ENCODE measurements around the gene MYF6. TPM values are rescaled to one million over a fixed set of nuclear protein-coding genes. Genes with fewer than 3 reads are reported as not detected.

MYF6 gene
- total RNA-seq, 1 donor from 2014 or later, result 1.4 TPM

GRCh38 chr12:80716696-80717469, 9.4 kb downstream of the MYF6 start, which contains the start of gene MYF5:
Gene MYF5, plus strand, starts transcription at chr12:80716912. Its CDS starts 152 bp downstream, at chr12:80717064.
- H3K36me3 Mint-ChIP-seq, result no peaks in the 10 kb centered on the region
- peaks cover 46% of the 10 kb centered on the region for H3K27me3 Mint-ChIP-seq
- peaks cover 23% of the 10 kb centered on the region for H3K4me1 Mint-ChIP-seq (ENCODE audit: unreplicated experiment)
- no peak for DNase-seq (ENCODE audit: extremely low spot score, unreplicated experiment)
- peaks cover 5% of the 10 kb centered on the region for H3K9me3 Mint-ChIP-seq
- no peak within 1 kb of the TSS for H3K27ac Mint-ChIP-seq
- TF ChIP-seq, protein P1, sequence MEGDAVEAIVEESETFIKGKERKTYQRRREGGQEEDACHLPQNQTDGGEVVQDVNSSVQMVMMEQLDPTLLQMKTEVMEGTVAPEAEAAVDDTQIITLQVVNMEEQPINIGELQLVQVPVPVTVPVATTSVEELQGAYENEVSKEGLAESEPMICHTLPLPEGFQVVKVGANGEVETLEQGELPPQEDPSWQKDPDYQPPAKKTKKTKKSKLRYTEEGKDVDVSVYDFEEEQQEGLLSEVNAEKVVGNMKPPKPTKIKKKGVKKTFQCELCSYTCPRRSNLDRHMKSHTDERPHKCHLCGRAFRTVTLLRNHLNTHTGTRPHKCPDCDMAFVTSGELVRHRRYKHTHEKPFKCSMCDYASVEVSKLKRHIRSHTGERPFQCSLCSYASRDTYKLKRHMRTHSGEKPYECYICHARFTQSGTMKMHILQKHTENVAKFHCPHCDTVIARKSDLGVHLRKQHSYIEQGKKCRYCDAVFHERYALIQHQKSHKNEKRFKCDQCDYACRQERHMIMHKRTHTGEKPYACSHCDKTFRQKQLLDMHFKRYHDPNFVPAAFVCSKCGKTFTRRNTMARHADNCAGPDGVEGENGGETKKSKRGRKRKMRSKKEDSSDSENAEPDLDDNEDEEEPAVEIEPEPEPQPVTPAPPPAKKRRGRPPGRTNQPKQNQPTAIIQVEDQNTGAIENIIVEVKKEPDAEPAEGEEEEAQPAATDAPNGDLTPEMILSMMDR (conservative IDR thresholded peaks at IDR 0.05), result no peak
- H3K4me3 Mint-ChIP-seq, result no peak within 1 kb of the TSS

DNA sequence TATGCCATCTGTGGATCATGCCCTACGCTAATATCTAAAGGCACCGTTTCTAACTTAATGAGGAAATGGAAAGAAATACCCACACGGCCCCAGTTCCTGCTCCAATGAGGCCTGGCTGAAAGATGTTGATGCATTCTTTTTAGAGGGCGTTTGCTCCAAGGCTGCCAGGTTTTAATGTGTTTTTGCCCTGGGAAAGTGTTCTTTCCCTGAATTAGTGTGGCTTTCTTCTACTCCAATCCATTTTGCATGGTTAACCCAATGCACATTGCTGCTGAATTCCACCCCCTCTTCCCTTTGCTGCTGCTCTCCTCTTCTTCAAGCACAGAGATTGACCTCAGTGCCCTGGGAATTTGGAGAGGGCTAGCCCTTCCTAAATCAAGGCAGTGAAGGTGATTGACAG, 10.4 kb downstream of the MYF6 start:
- no peak overlapping the region for H3K27ac Mint-ChIP-seq
- peaks cover 19% of the 10 kb centered on the region for H3K4me1 Mint-ChIP-seq (ENCODE audit: unreplicated experiment)
- peaks cover 5% of the 10 kb centered on the region for H3K9me3 Mint-ChIP-seq
- peaks cover 42% of the 10 kb centered on the region for H3K27me3 Mint-ChIP-seq
- no peaks in the 10 kb centered on the region for H3K36me3 Mint-ChIP-seq
- H3K4me3 Mint-ChIP-seq, result no peak overlapping the region
- TF ChIP-seq, protein P1 (conservative IDR thresholded peaks at IDR 0.05), result no peak
- no peak for DNase-seq (ENCODE audit: extremely low spot score, unreplicated experiment)

GRCh38 chr12:80720516-80720915, 13.1 kb downstream of the MYF6 start:
- Mint-ChIP-seq H3K27ac (no peak overlapping the region), H3K4me3 (no peak overlapping the region), H3K27me3 (peaks cover 20% of the 10 kb centered on the region), H3K4me1 (ENCODE audit: unreplicated experiment) (no peaks in the 10 kb centered on the region), H3K36me3 (no peaks in the 10 kb centered on the region), H3K9me3 (no peaks in the 10 kb centered on the region)
- TF ChIP-seq, protein P1 (conservative IDR thresholded peaks at IDR 0.05), result no peak
- no peak for DNase-seq (ENCODE audit: extremely low spot score, unreplicated experiment)

- Mint-ChIP-seq H3K36me3 (no peaks in the 10 kb centered on the region), H3K27ac (no peak overlapping the region), H3K9me3 (no peaks in the 10 kb centered on the region), H3K4me3 (no peak overlapping the region), H3K27me3 (peaks cover 12% of the 10 kb centered on the region), H3K4me1 (ENCODE audit: unreplicated experiment) (no peaks in the 10 kb centered on the region)
- TF ChIP-seq, protein P1 (conservative IDR thresholded peaks at IDR 0.05), result no peak
- DNase-seq (ENCODE audit: extremely low spot score, unreplicated experiment), result no peak
Observed at GRCh38 chr12:80721326-80721725, 13.9 kb downstream of the MYF6 start.

DNA sequence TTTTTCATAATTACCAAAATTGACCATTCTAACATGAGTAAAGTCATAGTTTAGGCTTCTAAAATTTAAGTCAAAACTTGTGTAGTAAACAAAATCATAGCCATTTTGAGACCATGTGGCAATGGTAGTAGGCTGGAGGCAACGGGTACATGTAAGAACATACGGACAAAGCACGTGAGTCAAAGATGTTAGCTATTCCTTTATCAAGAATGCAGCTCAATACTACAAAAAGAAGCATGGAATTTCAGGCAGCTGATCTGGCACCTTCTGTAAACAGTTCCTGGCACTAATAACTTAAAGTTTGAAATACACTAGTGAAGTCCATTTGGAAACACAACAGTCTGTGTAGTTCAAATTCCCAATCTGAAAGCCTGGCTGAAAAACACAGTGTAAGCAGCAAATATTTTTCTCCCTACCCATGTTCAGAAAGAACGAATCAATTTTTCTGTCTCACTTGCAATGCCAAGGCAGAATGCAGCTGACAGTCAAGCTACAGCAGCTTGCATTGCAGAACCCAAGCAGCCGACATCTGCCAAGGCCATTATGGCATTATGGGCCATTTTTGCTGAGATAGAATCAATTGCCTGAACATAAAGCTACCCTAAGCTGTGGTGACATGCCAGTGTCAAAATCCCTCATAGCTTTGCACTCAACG, 38.5 kb downstream of the MYF6 start:
- Mint-ChIP-seq H3K27ac (no peak overlapping the region), H3K27me3 (peaks cover 2% of the 10 kb centered on the region), H3K4me3 (no peak overlapping the region), H3K36me3 (no peaks in the 10 kb centered on the region), H3K4me1 (ENCODE audit: unreplicated experiment) (peaks cover 10% of the 10 kb centered on the region), H3K9me3 (no peaks in the 10 kb centered on the region)
- TF ChIP-seq, protein P1 (conservative IDR thresholded peaks at IDR 0.05), result no peak
- no peak for DNase-seq (ENCODE audit: extremely low spot score, unreplicated experiment)
